Measurements from ENCODE around the gene DRC1.

GRCh38 chr2:26461601-26462023 is 59.9 kb downstream of the DRC1 start:
- no peak for TF ChIP-seq POLR2A (IDR thresholded peaks at IDR 0.05)
- TF ChIP-seq, protein P1, sequence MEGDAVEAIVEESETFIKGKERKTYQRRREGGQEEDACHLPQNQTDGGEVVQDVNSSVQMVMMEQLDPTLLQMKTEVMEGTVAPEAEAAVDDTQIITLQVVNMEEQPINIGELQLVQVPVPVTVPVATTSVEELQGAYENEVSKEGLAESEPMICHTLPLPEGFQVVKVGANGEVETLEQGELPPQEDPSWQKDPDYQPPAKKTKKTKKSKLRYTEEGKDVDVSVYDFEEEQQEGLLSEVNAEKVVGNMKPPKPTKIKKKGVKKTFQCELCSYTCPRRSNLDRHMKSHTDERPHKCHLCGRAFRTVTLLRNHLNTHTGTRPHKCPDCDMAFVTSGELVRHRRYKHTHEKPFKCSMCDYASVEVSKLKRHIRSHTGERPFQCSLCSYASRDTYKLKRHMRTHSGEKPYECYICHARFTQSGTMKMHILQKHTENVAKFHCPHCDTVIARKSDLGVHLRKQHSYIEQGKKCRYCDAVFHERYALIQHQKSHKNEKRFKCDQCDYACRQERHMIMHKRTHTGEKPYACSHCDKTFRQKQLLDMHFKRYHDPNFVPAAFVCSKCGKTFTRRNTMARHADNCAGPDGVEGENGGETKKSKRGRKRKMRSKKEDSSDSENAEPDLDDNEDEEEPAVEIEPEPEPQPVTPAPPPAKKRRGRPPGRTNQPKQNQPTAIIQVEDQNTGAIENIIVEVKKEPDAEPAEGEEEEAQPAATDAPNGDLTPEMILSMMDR (IDR thresholded peaks at IDR 0.05) = no peak
